HepG2 (cell line): ENCODE measurements around the gene SYMPK. TPM values are rescaled to one million over a fixed set of nuclear protein-coding genes. Genes with fewer than 3 reads are reported as not detected.

Source experiments
- AGO1 ChIP-seq: fragments of 200-400 bp; formaldehyde crosslinking; IDR thresholded peaks from 2 replicates; pipeline ENCODE4 v1.6.1; 2017; ENCODE audit warnings: mild to moderate bottlenecking, low read depth, low read length, moderate library complexity; ENCODE audit not compliant: poor library complexity, severe bottlenecking
- BORCS8-MEF2B ChIP-seq: sonication (generic); formaldehyde crosslinking; IDR thresholded peaks from 2 replicates; pipeline ENCODE4 v1.8.0; 2022; ENCODE audit warnings: mild to moderate bottlenecking, missing genetic modification reagents
- CBX2 ChIP-seq, 2 experiments: fragments of 200-600 bp in 1 of 2; sonication (generic); formaldehyde crosslinking in 1 of 2; IDR thresholded peaks; 2 replicates each; pipeline versions ENCODE4 v1.7.0 to v1.8.1; 2018 to 2022; ENCODE audit warnings: low read depth in 2 of 2, low read length in 1 of 2, mild to moderate bottlenecking in 1 of 2, missing genetic modification reagents in 1 of 2
- KDM6A ChIP-seq: IDR thresholded peaks from 2 replicates; pipeline ENCODE4 v1.6.1; 2016; ENCODE audit warnings: low read depth
- MIER2 ChIP-seq: IDR thresholded peaks from 2 replicates; pipeline ENCODE4 v1.6.1; 2016; ENCODE audit warnings: missing biosample characterization, missing genetic modification reagents
- NFYB ChIP-seq: sonication (generic); formaldehyde crosslinking; IDR thresholded peaks from 2 replicates; pipeline ENCODE4 v1.4.0; 2020; ENCODE audit warnings: missing genetic modification reagents
- RFX3 ChIP-seq: IDR thresholded peaks from 2 replicates; pipeline ENCODE4 v1.6.1; 2016; ENCODE audit warnings: missing biosample characterization, missing genetic modification reagents
- TFDP2 ChIP-seq: sonication (generic); formaldehyde crosslinking; IDR thresholded peaks from 2 replicates; pipeline ENCODE4 v1.4.0; 2020; ENCODE audit warnings: missing genetic modification reagents
- ZBTB10 ChIP-seq: sonication (generic); formaldehyde crosslinking; IDR thresholded peaks from 2 replicates; pipeline ENCODE4 v1.4.0; 2020; ENCODE audit warnings: missing genetic modification reagents, borderline replicate concordance
- ZBTB25 ChIP-seq: IDR thresholded peaks from 2 replicates; pipeline ENCODE4 v1.6.1; 2018; ENCODE audit warnings: missing genetic modification reagents
- ZIK1 ChIP-seq: sonication (generic); formaldehyde crosslinking; IDR thresholded peaks from 2 replicates; pipeline ENCODE4 v1.5.0; 2020; ENCODE audit warnings: mild to moderate bottlenecking, low read depth, missing genetic modification reagents, borderline replicate concordance
- ZNF343 ChIP-seq: sonication (generic); formaldehyde crosslinking; IDR thresholded peaks from 2 replicates; pipeline ENCODE4 v1.4.0; 2020; ENCODE audit warnings: mild to moderate bottlenecking, missing genetic modification reagents
- ZNF556 ChIP-seq: sonication (generic); formaldehyde crosslinking; IDR thresholded peaks from 2 replicates; pipeline ENCODE4 v1.4.0; 2020; ENCODE audit warnings: mild to moderate bottlenecking, missing genetic modification reagents, borderline replicate concordance
- ZNF7 ChIP-seq: IDR thresholded peaks from 2 replicates; pipeline ENCODE4 v1.6.1; 2016; ENCODE audit warnings: missing biosample characterization, missing genetic modification reagents
- ZNF710 ChIP-seq: sonication (generic); formaldehyde crosslinking; IDR thresholded peaks from 2 replicates; pipeline ENCODE4 v1.5.0; 2020; ENCODE audit warnings: mild to moderate bottlenecking, missing genetic modification reagents, borderline replicate concordance
- polyA plus RNA-seq, 8 experiments: library from polyadenylated mRNA; depleted of rRNA in 3 of 8; stranded (reverse) in 7 of 8; unstranded in 1 of 8; fragments of >200 nt; fragmentation: Illumina TruSeq in 4 of 8; extraction: Trizol in 4 of 8; gene quantifications; 2 replicates each; pipeline versions ENCODE4 v1.2.1 to v1.2.3, GENCODE V29; 2011 to 2016; ENCODE audit warnings: low read depth in 4 of 8, missing spikeins in 1 of 8, mixed read lengths in 1 of 8; ENCODE audit not compliant: insufficient read depth in 1 of 8
- total RNA-seq, 5 experiments: library from RNA; depleted of rRNA; stranded (reverse); fragments of >200 nt; fragmentation: Illumina TruSeq; extraction: Trizol; gene quantifications; 2 replicates each; pipeline ENCODE4 v1.2.3, GENCODE V29; 2016; ENCODE audit warnings: low read depth in 1 of 5
- TF ChIP-seq, protein P1 (sequence below): sonication (generic); formaldehyde crosslinking; conservative IDR thresholded peaks from 2 replicates; pipeline ENCODE4 v1.8.0; 2022; ENCODE audit warnings: low read depth, missing genetic modification reagents

Gene SYMPK
- total and polyA plus RNA-seq, 2 of the 13 experiments (the other 11 are each of a cell fraction or from before 2014, with no cell fraction given), result 21.9 to 55.7 TPM

GRCh38 chr19:45770192-45771101, 92.5 kb downstream of the SYMPK start (continued):
- no peak for TF ChIP-seq ZBTB10 (CRISPR knock-in tag)
- peak; percentile 75 for TF ChIP-seq BORCS8-MEF2B (CRISPR knock-in tag)
- TF ChIP-seq, protein P1, sequence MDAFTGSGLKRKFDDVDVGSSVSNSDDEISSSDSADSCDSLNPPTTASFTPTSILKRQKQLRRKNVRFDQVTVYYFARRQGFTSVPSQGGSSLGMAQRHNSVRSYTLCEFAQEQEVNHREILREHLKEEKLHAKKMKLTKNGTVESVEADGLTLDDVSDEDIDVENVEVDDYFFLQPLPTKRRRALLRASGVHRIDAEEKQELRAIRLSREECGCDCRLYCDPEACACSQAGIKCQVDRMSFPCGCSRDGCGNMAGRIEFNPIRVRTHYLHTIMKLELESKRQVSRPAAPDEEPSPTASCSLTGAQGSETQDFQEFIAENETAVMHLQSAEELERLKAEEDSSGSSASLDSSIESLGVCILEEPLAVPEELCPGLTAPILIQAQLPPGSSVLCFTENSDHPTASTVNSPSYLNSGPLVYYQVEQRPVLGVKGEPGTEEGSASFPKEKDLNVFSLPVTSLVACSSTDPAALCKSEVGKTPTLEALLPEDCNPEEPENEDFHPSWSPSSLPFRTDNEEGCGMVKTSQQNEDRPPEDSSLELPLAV, result no peak
- no peak for TF ChIP-seq CBX2 (IDR thresholded peaks at IDR 0.05; ENCODE audit: low read depth, low read length)
- TF ChIP-seq CBX2 (CRISPR knock-in tag; IDR thresholded peaks at IDR 0.05; ENCODE audit: low read depth), result no peak
- TF ChIP-seq ZNF343 (CRISPR knock-in tag), result peak; percentile 49; the same call in 1 of the 2 replicates
- no peak for TF ChIP-seq ZNF7 (CRISPR knock-in tag)
- TF ChIP-seq KDM6A (CRISPR knock-in tag), result no peak
- TF ChIP-seq MIER2 (CRISPR knock-in tag), result no peak
- TF ChIP-seq AGO1, result peak; percentile 99
- no peak; the same call in 1 of the 2 replicates for TF ChIP-seq ZBTB25 (CRISPR knock-in tag)
- no peak; the same call in 1 of the 2 replicates for TF ChIP-seq ZNF710
- peak; percentile 90 for TF ChIP-seq NFYB (CRISPR knock-in tag)
- peak; percentile 58; the same call in 1 of the 2 replicates for TF ChIP-seq ZIK1 (CRISPR knock-in tag)
- peak; percentile 30; the same call in 1 of the 2 replicates for TF ChIP-seq TFDP2 (CRISPR knock-in tag)
- peak; percentile 30; the same call in 1 of the 2 replicates for TF ChIP-seq ZNF556
- no peak for TF ChIP-seq RFX3
